HepG2 (cell line): ENCODE data around the gene RPH3AL.

Experiments used
- AFF4 ChIP-seq: sonication (generic); formaldehyde crosslinking; IDR thresholded peaks from 2 replicates; pipeline ENCODE4 v1.4.0; 2020; ENCODE audit warnings: missing genetic modification reagents
- ASH2L ChIP-seq: fragments of 300-600, 200-600 bp; sonication (generic); IDR thresholded peaks from 2 replicates; pipeline ENCODE4 v1.7.0; 2017; ENCODE audit warnings: low read depth, mild to moderate bottlenecking, moderate library complexity, mixed read lengths, low read length; ENCODE audit not compliant: insufficient read length
- BCLAF1 ChIP-seq: fragments of 450-650 bp; IDR thresholded peaks from 2 replicates; pipeline ENCODE4 v1.6.1; 2017; ENCODE audit warnings: mild to moderate bottlenecking
- DMTF1 ChIP-seq: sonication (generic); formaldehyde crosslinking; IDR thresholded peaks from 2 replicates; pipeline ENCODE4 v1.4.0; 2020; ENCODE audit warnings: mild to moderate bottlenecking, missing genetic modification reagents
- DNMT3B ChIP-seq: conservative IDR thresholded peaks from 2 replicates; pipeline ENCODE4 v1.6.1; 2016; ENCODE audit warnings: missing biosample characterization, control low read depth
- EP300 ChIP-seq, 3 experiments: sonication (generic) in 1 of 3; formaldehyde crosslinking in 1 of 3; IDR thresholded peaks; 2 replicates each; pipeline versions ENCODE4 v1.5.1 to v1.6.1; 2011 to 2020; ENCODE audit warnings: low read depth in 2 of 3, low read length in 2 of 3, borderline replicate concordance in 1 of 3, improper control_type of control experiment in 1 of 3, mild to moderate bottlenecking in 1 of 3, missing genetic modification reagents in 1 of 3, moderate library complexity in 1 of 3
- GABPA ChIP-seq, 2 experiments: IDR thresholded peaks; 2 replicates each; pipeline ENCODE4 v1.6.1; 2011 to 2016; ENCODE audit warnings: low read depth in 2 of 2, low read length in 1 of 2, missing biosample characterization in 1 of 2, missing genetic modification characterization in 1 of 2
- MBD4 ChIP-seq: IDR thresholded peaks from 2 replicates; pipeline ENCODE4 v1.6.1; 2012; ENCODE audit warnings: low read length, inconsistent platforms, borderline replicate concordance
- POLR2A ChIP-seq, 2 experiments: IDR thresholded peaks; 2 replicates each; pipeline ENCODE4 v1.6.1; 2011; ENCODE audit warnings: low read depth in 2 of 2, low read length in 2 of 2, mild to moderate bottlenecking in 1 of 2, moderate library complexity in 1 of 2; ENCODE audit not compliant: insufficient read depth in 1 of 2
- SIN3A ChIP-seq: IDR thresholded peaks from 2 replicates; pipeline ENCODE4 v1.6.1; 2011; ENCODE audit warnings: low read depth, mild to moderate bottlenecking, control low read depth, low read length, borderline replicate concordance
- TCF7L2 ChIP-seq: IDR thresholded peaks from 2 replicates; pipeline ENCODE4 v1.6.1; 2011; ENCODE audit warnings: mild to moderate bottlenecking, low read depth, low read length, moderate library complexity

GRCh38 chr17:216625-217024 lies 136.0 kb downstream of the RPH3AL start:
- TF ChIP-seq MBD4 (no peak), BCLAF1 (no peak), SIN3A (no peak), POLR2A (IDR thresholded peaks at IDR 0.05; ENCODE audit: insufficient read depth in 1 of 2, low read depth in 2 of 2, low read length in 2 of 2) (no peak), TCF7L2 (no peak), EP300 (IDR thresholded peaks at IDR 0.05; ENCODE audit: low read depth in 2 of 2, low read length in 2 of 2) (no peak), EP300 (CRISPR knock-in tag; IDR thresholded peaks at IDR 0.05; ENCODE audit: borderline replicate concordance) (no peak), AFF4 (CRISPR knock-in tag) (no peak), DNMT3B (CRISPR knock-in tag) (no peak), GABPA (IDR thresholded peaks at IDR 0.05; ENCODE audit: low read depth, low read length) (no peak), GABPA (CRISPR knock-in tag; IDR thresholded peaks at IDR 0.05; ENCODE audit: low read depth) (no peak), ASH2L (no peak), DMTF1 (CRISPR knock-in tag) (no peak)
